Endothelial cell of umbilical vein (primary cell): ENCODE data around the gene RAP1GAP2. TPM values are rescaled to one million over a fixed set of nuclear protein-coding genes. Genes with fewer than 3 reads are reported as not detected.

ENCODE experiments used
- BruUV-seq: library from RNA; stranded (reverse); fragments of 400-500 nt; replicated peaks from 2 replicates; lab custom pipeline; 2021; lab: Mats Ljungman, UMichigan
- CTCF ChIA-PET: fragments of 300-600, 350-600 bp; sonication (Branson Sonifier 250); formaldehyde crosslinking; loops from one replicate; lab custom pipeline; 2021; ENCODE audit warnings: antibody characterized with exemption, inconsistent platforms; lab: Charles Lee
- POLR2A ChIA-PET: fragments of 300-600, 350-600 bp; sonication (Branson Sonifier 250); formaldehyde crosslinking; loops from one replicate; lab custom pipeline; 2021; ENCODE audit warnings: antibody characterized with exemption, inconsistent platforms; lab: Charles Lee
- DNase-seq: peaks from one replicate; pipeline ENCODE4 v3.0.0-alpha.2; 2011; ENCODE audit warnings: low read depth, low spot score
- FAIRE-seq: peaks from 2 replicates; lab custom pipeline; 2011; peaks lifted over from hg19 to GRCh38; lab: Jason Lieb, UNC
- H2AFZ ChIP-seq: 2 replicates; pipeline ENCODE4 v1.6.0; 2012; ENCODE audit warnings: low read depth, low read length, control low read depth, inconsistent platforms
- H3K27ac ChIP-seq: 2 replicates; pipeline ENCODE4 v1.5.1; 2011; ENCODE audit warnings: low read depth, mild to moderate bottlenecking, control low read depth, low read length, moderate library complexity; ENCODE audit not compliant: insufficient read depth
- H3K27me3 ChIP-seq, 2 experiments: 2 replicates each; pipeline versions ENCODE4 v1.6.0 to v1.6.1; 2011; ENCODE audit warnings: low read length in 2 of 2, mixed read lengths in 1 of 2; ENCODE audit not compliant: control insufficient read depth in 2 of 2, insufficient read depth in 2 of 2
- H3K36me3 ChIP-seq, 2 experiments: 2 replicates in 1 of 2; 3 replicates in 1 of 2; pipeline ENCODE4 v1.5.1; 2011; ENCODE audit warnings: low read length in 2 of 2, mild to moderate bottlenecking in 1 of 2, moderate library complexity in 1 of 2; ENCODE audit not compliant: control insufficient read depth in 2 of 2, insufficient read depth in 2 of 2; ENCODE audit errors: extremely low read depth in 1 of 2
- H3K4me1 ChIP-seq: 3 replicates; pipeline ENCODE4 v1.5.1; 2011; ENCODE audit warnings: mild to moderate bottlenecking, low read length; ENCODE audit not compliant: control insufficient read depth, insufficient read depth; ENCODE audit errors: extremely low read depth
- H3K4me2 ChIP-seq: 2 replicates; pipeline ENCODE4 v1.6.1; 2011; ENCODE audit warnings: low read length, control low read depth, mixed read lengths; ENCODE audit not compliant: insufficient read depth
- H3K4me3 ChIP-seq, 3 experiments: fragments of 200-600 bp in 1 of 3; sonication (generic), shearing (Covaris generic) in 1 of 3; replicated peaks in 1 of 3; 2 replicates each; pipeline ENCODE4 v1.5.1; 2011 to 2016; ENCODE audit warnings: control low read depth in 3 of 3, low read length in 3 of 3, mild to moderate bottlenecking in 2 of 3, inconsistent platforms in 1 of 3, low read depth in 1 of 3, moderate library complexity in 1 of 3; ENCODE audit not compliant: insufficient read depth in 1 of 3
- H3K79me2 ChIP-seq: 2 replicates; pipeline ENCODE4 v1.6.0; 2012; ENCODE audit warnings: low read length, inconsistent platforms; ENCODE audit not compliant: control insufficient read depth, insufficient read depth
- H3K9ac ChIP-seq: replicated peaks from 2 replicates; pipeline ENCODE3; 2011; ENCODE audit warnings: low read length, control low read depth; ENCODE audit not compliant: insufficient read depth; ENCODE audit errors: extremely low read depth
- H3K9me1 ChIP-seq: replicated peaks from 3 replicates; pipeline ENCODE4 v1.6.0; 2011; ENCODE audit warnings: mild to moderate bottlenecking, low read length; ENCODE audit not compliant: control insufficient read depth, insufficient read depth; ENCODE audit errors: extremely low read depth
- H3K9me3 ChIP-seq: replicated peaks from 2 replicates; pipeline ENCODE4 v1.5.1; 2012; ENCODE audit warnings: low read length, inconsistent platforms; ENCODE audit not compliant: control insufficient read depth, insufficient read depth
- H4K20me1 ChIP-seq: replicated peaks from 2 replicates; pipeline ENCODE3; 2011; ENCODE audit warnings: mild to moderate bottlenecking, low read length; ENCODE audit not compliant: control insufficient read depth, insufficient read depth; ENCODE audit errors: extremely low read depth
- CTCF ChIP-seq, 2 donors: IDR thresholded peaks; 1 replicate in 1 of 2; 2 replicates in 1 of 2; pipeline ENCODE4 v1.5.1; 2011; ENCODE audit warnings: low read length in 2 of 2, mild to moderate bottlenecking in 2 of 2, moderate library complexity in 2 of 2, control low read depth in 1 of 2, inconsistent platforms in 1 of 2, low read depth in 1 of 2; ENCODE audit not compliant: insufficient read depth in 1 of 2; ENCODE audit errors: extremely low read depth in 1 of 2
- EZH2 ChIP-seq: IDR thresholded peaks from 2 replicates; pipeline ENCODE4 v1.6.1; 2012; ENCODE audit warnings: borderline replicate concordance, low read depth, mild to moderate bottlenecking, moderate library complexity, low read length, inconsistent platforms; ENCODE audit not compliant: severe bottlenecking
- FOS ChIP-seq: IDR thresholded peaks from 2 replicates; pipeline ENCODE4 v1.6.1; 2011; ENCODE audit warnings: mild to moderate bottlenecking, low read length, moderate library complexity, borderline replicate concordance; ENCODE audit not compliant: insufficient read depth
- GATA2 ChIP-seq: IDR thresholded peaks from 2 replicates; pipeline ENCODE4 v1.7.0; 2011; ENCODE audit warnings: low read depth, mild to moderate bottlenecking, moderate library complexity, mixed read lengths, low read length; ENCODE audit not compliant: insufficient read length, insufficient read depth
- MAX ChIP-seq: IDR thresholded peaks from 2 replicates; pipeline ENCODE4 v1.6.1; 2011; ENCODE audit not compliant: insufficient read depth, insufficient read length
- MYC ChIP-seq: IDR thresholded peaks from one replicate; pipeline ENCODE4 v1.6.1; 2011; ENCODE audit warnings: mild to moderate bottlenecking, low read depth, low read length
- POLR2A ChIP-seq: IDR thresholded peaks from 2 replicates; pipeline ENCODE4 v1.6.1; 2012; ENCODE audit warnings: low read depth, mild to moderate bottlenecking, control low read depth, low read length
- dilution Hi-C: fragments of 300-500 bp; cut with MboI; formaldehyde crosslinking; loops from one replicate; pipeline ENCODE4 v1.15.0; 2019; ENCODE audit warnings: low sequenced_read_pairs; ENCODE audit not compliant: extremely low pct_ligation_motif_present
- intact Hi-C: fragments of 100-400 bp; cut with micrococcal nuclease; formaldehyde crosslinking; loops from one replicate; pipeline ENCODE4 v1.10.0; 2022
- polyA plus RNA-seq, 4 experiments: library from polyadenylated mRNA; depleted of rRNA in 3 of 4; stranded (reverse) in 3 of 4; unstranded in 1 of 4; fragments of >200 nt; gene quantifications; 2 replicates each; pipeline versions ENCODE4 v1.2.1 to v1.2.3, GENCODE V29; 2011 to 2012; ENCODE audit warnings: missing spikeins in 1 of 4
- total RNA-seq: library from RNA; stranded (reverse); gene quantifications from 2 replicates; pipeline ENCODE4 v1.2.3, GENCODE V29; 2021

RAP1GAP2 gene
- total and polyA plus RNA-seq, 2 donors (not counting 3 experiments of a cell fraction or from before 2014, with no cell fraction given), result 1.4 to 3.6 TPM

- BruUV-seq, result no TSS peak
- H3K4me1 ChIP-seq, result no peaks in the 10 kb centered on the region
- H3K9me3 ChIP-seq, result no peaks in the 10 kb centered on the region
- ChIA-PET CTCF (no interaction called here), POLR2A (no interaction called here)
- H3K9ac ChIP-seq, result no peak overlapping the region
- dilution Hi-C loops (no loop called here), intact Hi-C loops (no loop called here)
- H3K4me2 ChIP-seq, result no peak overlapping the region
- no peak for DNase-seq
- no peaks in the 10 kb centered on the region for H3K9me1 ChIP-seq
- no peak overlapping the region for H3K27ac ChIP-seq
- no peaks in the 10 kb centered on the region for H3K36me3 ChIP-seq
- TF ChIP-seq EZH2 (no peak), GATA2 (no peak), CTCF (IDR thresholded peaks at IDR 0.05; ENCODE audit: extremely low read depth in 1 of 2, insufficient read depth in 1 of 2, low read depth in 1 of 2, low read length in 2 of 2) (no peak), MAX (no peak), MYC (no peak), FOS (no peak), POLR2A (no peak)
- FAIRE-seq, result no peak
- H2AFZ ChIP-seq, result no peak overlapping the region
- H3K79me2 ChIP-seq, result no peaks in the 10 kb centered on the region
- no peak overlapping the region for H3K4me3 ChIP-seq
- H4K20me1 ChIP-seq, result no peaks in the 10 kb centered on the region
- peaks cover 0 to 2% of the 10 kb centered on the region in 2 experiments for H3K27me3 ChIP-seq
These were observed 46.2 kb downstream of the RAP1GAP2 start for GRCh38 chr17:2842464-2842863.
